SK-N-SH (cell line): ENCODE data around the gene SLC10A7. TPM values are rescaled to one million over a fixed set of nuclear protein-coding genes. Genes with fewer than 3 reads are reported as not detected.

Experiments used
- CTCF ChIA-PET: fragments of 300-600, 350-600 bp; formaldehyde crosslinking; extraction: SDS; loops from one replicate; lab custom pipeline; 2021; lab: Yijun Ruan, JAX
- POLR2A ChIA-PET: fragments of 350-600 bp; sonication (Branson Sonifier 250); formaldehyde crosslinking; extraction: SDS; loops from one replicate; lab custom pipeline; 2020; ENCODE audit warnings: antibody characterized with exemption, inconsistent platforms; lab: Yijun Ruan, JAX
- DNase-seq: peaks from one replicate; pipeline ENCODE4 v3.0.0; 2012
- H2AFZ ChIP-seq: fragments of 200-600 bp; sonication (generic); 2 replicates; pipeline ENCODE4 v1.8.1; 2016; ENCODE audit warnings: antibody characterized with exemption, mild to moderate bottlenecking, low read depth
- H3F3A ChIP-seq: fragments of 200-600 bp; sonication (generic); replicated peaks from 2 replicates; pipeline ENCODE3; 2016; ENCODE audit warnings: antibody characterized with exemption, mild to moderate bottlenecking; ENCODE audit not compliant: insufficient read depth
- H3K27ac ChIP-seq, 2 experiments: fragments of 200-500 bp in 1 of 2; fragments of 200-600 bp in 1 of 2; sonication (Bioruptor generic) in 1 of 2; sonication (generic), shearing (Covaris generic) in 1 of 2; 2 replicates each; pipeline versions ENCODE4 v1.5.1 to v1.6.1; 2014 to 2016; ENCODE audit warnings: low read depth in 2 of 2, inconsistent platforms in 1 of 2, low read length in 1 of 2, mild to moderate bottlenecking in 1 of 2, mixed read lengths in 1 of 2
- H3K27me3 ChIP-seq: fragments of 200-600 bp; sonication (generic), shearing (Covaris generic); 2 replicates; pipeline ENCODE4 v1.6.1; 2016; ENCODE audit warnings: mixed run types; ENCODE audit not compliant: insufficient read depth
- H3K36me3 ChIP-seq, 2 experiments: fragments of 200-500 bp in 1 of 2; fragments of 200-600 bp in 1 of 2; sonication (Bioruptor generic) in 1 of 2; sonication (generic) in 1 of 2; replicated peaks in 1 of 2; 2 replicates each; pipeline versions ENCODE3 to v1.5.1; 2014 to 2016; ENCODE audit warnings: low read length in 1 of 2, mild to moderate bottlenecking in 1 of 2; ENCODE audit not compliant: insufficient read depth in 2 of 2, control insufficient read depth in 1 of 2
- H3K4me1 ChIP-seq, 2 experiments: fragments of 200-500 bp in 1 of 2; fragments of 200-600 bp in 1 of 2; sonication (Bioruptor generic) in 1 of 2; sonication (generic), shearing (Covaris generic) in 1 of 2; 2 replicates each; pipeline versions ENCODE4 v1.5.1 to v1.6.1; 2014 to 2016; ENCODE audit warnings: low read depth in 1 of 2, low read length in 1 of 2, mixed run types in 1 of 2; ENCODE audit not compliant: insufficient read depth in 2 of 2, control insufficient read depth in 1 of 2
- H3K4me2 ChIP-seq: fragments of 200-600 bp; sonication (generic), shearing (Covaris generic); 2 replicates; pipeline ENCODE4 v1.6.1; 2017; ENCODE audit warnings: mixed run types
- H3K4me3 ChIP-seq, 2 experiments: fragments of 200-500 bp in 1 of 2; fragments of 200-600 bp in 1 of 2; sonication (Bioruptor generic) in 1 of 2; sonication (generic), shearing (Covaris generic) in 1 of 2; 2 replicates each; pipeline versions ENCODE4 v1.5.1 to v1.8.1; 2014 to 2016; ENCODE audit warnings: low read depth in 2 of 2, inconsistent platforms in 1 of 2, low read length in 1 of 2, mild to moderate bottlenecking in 1 of 2, mixed read lengths in 1 of 2, moderate library complexity in 1 of 2
- H3K79me2 ChIP-seq: fragments of 200-600 bp; sonication (generic); 2 replicates; pipeline ENCODE4 v1.8.1; 2017; ENCODE audit warnings: mild to moderate bottlenecking; ENCODE audit not compliant: insufficient read depth
- H3K9ac ChIP-seq: fragments of 200-600 bp; sonication (generic); 2 replicates; pipeline ENCODE4 v1.6.1; 2017; ENCODE audit warnings: mixed run types
- H3K9me2 ChIP-seq: fragments of 200-600 bp; sonication (generic); 2 replicates; pipeline ENCODE4 v1.6.1; 2017; ENCODE audit warnings: mixed run types
- H3K9me3 ChIP-seq: fragments of 200-600 bp; sonication (generic); 2 replicates; pipeline ENCODE4 v1.6.1; 2017; ENCODE audit warnings: mixed run types, mild to moderate bottlenecking, moderate library complexity
- H4K20me1 ChIP-seq: fragments of 200-600 bp; sonication (generic); 2 replicates; pipeline ENCODE4 v1.6.1; 2017; ENCODE audit warnings: mild to moderate bottlenecking, mixed run types; ENCODE audit not compliant: insufficient read depth
- CHD2 ChIP-seq: fragments of 150-350 bp; IDR thresholded peaks from 2 replicates; pipeline ENCODE4 v1.6.1; 2018; ENCODE audit warnings: low read length; ENCODE audit not compliant: partially characterized antibody
- ELF1 ChIP-seq: IDR thresholded peaks from 2 replicates; pipeline ENCODE4 v1.4.0; 2012
- EP300 ChIP-seq, 2 experiments: IDR thresholded peaks; 2 replicates each; pipeline versions ENCODE4 v1.4.0 to v1.6.1; 2012; ENCODE audit warnings: borderline replicate concordance in 1 of 2, low read depth in 1 of 2, low read length in 1 of 2
- EZH2phosphoT487 ChIP-seq: fragments of 200-600 bp; sonication (generic); IDR thresholded peaks from 2 replicates; pipeline ENCODE4 v1.6.1; 2017; ENCODE audit warnings: low read depth, mixed run types, mild to moderate bottlenecking, antibody characterized with exemption, moderate library complexity, borderline replicate concordance
- FOSL2 ChIP-seq: IDR thresholded peaks from 2 replicates; pipeline ENCODE4 v1.4.0; 2012; ENCODE audit warnings: low read depth, mild to moderate bottlenecking, moderate library complexity, borderline replicate concordance
- FOXJ3 ChIP-seq: sonication (generic); formaldehyde crosslinking; IDR thresholded peaks from 2 replicates; pipeline ENCODE4 v1.5.1; 2020; ENCODE audit warnings: mild to moderate bottlenecking, missing genetic modification reagents
- GABPA ChIP-seq: IDR thresholded peaks from 2 replicates; pipeline ENCODE4 v1.4.0; 2012; ENCODE audit warnings: low read depth, mild to moderate bottlenecking
- MEF2A ChIP-seq: IDR thresholded peaks from 2 replicates; pipeline ENCODE4 v1.4.0; 2012; ENCODE audit warnings: low read depth, borderline replicate concordance
- NFIC ChIP-seq: IDR thresholded peaks from 2 replicates; pipeline ENCODE4 v1.4.0; 2012; ENCODE audit warnings: borderline replicate concordance
- NRF1 ChIP-seq: IDR thresholded peaks from 2 replicates; pipeline ENCODE4 v1.6.1; 2012; ENCODE audit warnings: low read depth, mild to moderate bottlenecking, low read length
- POLR2AphosphoS5 ChIP-seq: IDR thresholded peaks from 2 replicates; pipeline ENCODE4 v1.6.1; 2012; ENCODE audit warnings: low read depth, low read length
- RAD21 ChIP-seq: IDR thresholded peaks from 2 replicates; pipeline ENCODE4 v1.6.1; 2012; ENCODE audit warnings: mild to moderate bottlenecking, low read length
- RFX5 ChIP-seq: IDR thresholded peaks from 2 replicates; pipeline ENCODE4 v1.6.1; 2012; ENCODE audit warnings: mild to moderate bottlenecking, improper control_type of control experiment, low read length
- RXRA ChIP-seq: IDR thresholded peaks from 2 replicates; pipeline ENCODE4 v1.4.0; 2012; ENCODE audit warnings: low read depth, mild to moderate bottlenecking, borderline replicate concordance
- SIN3A ChIP-seq: IDR thresholded peaks from 2 replicates; pipeline ENCODE4 v1.6.1; 2012; ENCODE audit warnings: low read depth, mild to moderate bottlenecking, low read length, moderate library complexity, borderline replicate concordance
- TAF1 ChIP-seq: IDR thresholded peaks from 2 replicates; pipeline ENCODE4 v1.6.1; 2012; ENCODE audit warnings: low read depth, mild to moderate bottlenecking, low read length, moderate library complexity, borderline replicate concordance
- TEAD4 ChIP-seq: IDR thresholded peaks from 2 replicates; pipeline ENCODE4 v1.4.0; 2012; ENCODE audit warnings: mild to moderate bottlenecking, borderline replicate concordance; ENCODE audit not compliant: insufficient read depth
- YY1 ChIP-seq: IDR thresholded peaks from 2 replicates; pipeline ENCODE4 v1.4.0; 2012; ENCODE audit warnings: low read depth, mild to moderate bottlenecking
- WGBS: methylation state at CpG from one replicate; pipeline ENCODE4 v1.1.6; 2017; ENCODE audit warnings: low lambda C conversion rate; 5-methylcytosine and 5-hydroxymethylcytosine counted together
- polyA plus RNA-seq, 3 experiments: library from polyadenylated mRNA; depleted of rRNA; stranded (reverse); fragments of >200 nt; gene quantifications; 2 replicates each; pipeline ENCODE4 v1.2.3, GENCODE V29; 2012
- TF ChIP-seq, protein P1 (sequence below): IDR thresholded peaks from 2 replicates; pipeline ENCODE4 v1.6.1; 2012; ENCODE audit warnings: mild to moderate bottlenecking, low read depth, low read length, moderate library complexity
- TF ChIP-seq, protein P2 (sequence below): IDR thresholded peaks from 2 replicates; pipeline ENCODE4 v1.4.0; 2012; ENCODE audit warnings: low read depth
- TF ChIP-seq, protein P3 (sequence below): fragments of 150-350 bp; IDR thresholded peaks from 2 replicates; pipeline ENCODE4 v1.6.1; 2017; ENCODE audit warnings: antibody characterized with exemption, low read length, low read depth, borderline replicate concordance
- TF ChIP-seq, protein P4 (sequence below): fragments of 200-600 bp; sonication (generic); IDR thresholded peaks from 2 replicates; pipeline ENCODE4 v1.6.1; 2017; ENCODE audit warnings: antibody characterized with exemption, mild to moderate bottlenecking, moderate library complexity

The SLC10A7 gene
- polyA plus RNA-seq, 1 of the 3 experiments (the other 2 are of a cell fraction), result 3.3 TPM

DNA sequence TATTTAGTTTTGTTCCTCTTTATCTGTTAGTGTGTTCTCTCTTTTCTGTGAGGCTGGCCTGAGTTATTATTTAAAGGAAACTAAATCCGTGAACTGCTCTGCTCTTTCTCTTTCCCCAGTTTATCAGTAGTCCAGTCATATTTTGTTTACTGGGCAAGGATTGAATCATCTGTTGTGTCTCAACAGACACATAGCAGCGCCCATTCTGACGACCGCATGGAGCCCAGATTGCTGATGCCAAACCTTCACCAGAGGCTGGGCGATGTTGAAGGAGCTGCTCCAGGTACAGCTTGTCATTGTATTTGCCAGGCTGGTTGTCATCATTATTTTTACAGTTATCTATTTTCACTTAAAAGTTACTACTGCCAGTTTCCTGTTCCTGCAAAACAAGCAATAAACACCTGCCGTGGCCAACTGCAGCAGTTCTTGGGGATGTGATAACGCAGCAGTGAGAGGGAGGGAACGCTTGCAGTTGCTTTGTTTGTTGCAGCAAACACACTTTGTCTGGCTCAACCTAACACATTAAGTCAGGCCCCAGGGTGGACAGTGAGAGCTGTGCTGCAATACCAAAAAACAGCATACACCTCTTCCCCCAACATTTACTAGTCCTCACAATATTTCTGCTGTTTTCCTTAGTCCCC lies 297.3 kb downstream of the SLC10A7 start:
- no peaks in the 10 kb centered on the region for H3K79me2 ChIP-seq
- no peak overlapping the region; a peak in 1 of 4 replicates for H3K27ac ChIP-seq
- no peak overlapping the region for H2AFZ ChIP-seq
- no peaks in the 10 kb centered on the region for H3K36me3 ChIP-seq
- no peaks in the 10 kb centered on the region for H3K9me2 ChIP-seq
- no peaks in the 10 kb centered on the region for H3K9me3 ChIP-seq
- no peak overlapping the region for H3K4me2 ChIP-seq
- ChIA-PET POLR2A (no interaction called here), CTCF (interaction anchor here (0.7 to 1.2 kb wide), 2 partner anchors 13 to 18 kb away, joined by 3 read pairs; no protein-coding TSS in a partner anchor)
- H3K4me1 ChIP-seq, result peaks cover 0 to 5% of the 10 kb centered on the region in 2 experiments; a peak in 1 of 4 replicates
- DNase-seq, result no peak
- no peaks in the 10 kb centered on the region for H3F3A ChIP-seq
- WGBS, result 83% methylated on average over 8 of the region's 8 CpGs
- no peaks in the 10 kb centered on the region for H3K27me3 ChIP-seq
- H3K4me3 ChIP-seq, result no peak overlapping the region
- H3K9ac ChIP-seq, result no peak overlapping the region
- H4K20me1 ChIP-seq, result no peaks in the 10 kb centered on the region
- TF ChIP-seq TAF1, result no peak
- no peak for TF ChIP-seq EZH2phosphoT487
- no peak for TF ChIP-seq RFX5
- TF ChIP-seq MEF2A, result no peak
- no peak for TF ChIP-seq SIN3A
- TF ChIP-seq ELF1, result no peak
- no peak for TF ChIP-seq EP300 (IDR thresholded peaks at IDR 0.05; ENCODE audit: borderline replicate concordance in 1 of 2, low read depth in 1 of 2, low read length in 1 of 2)
- no peak for TF ChIP-seq CHD2
- TF ChIP-seq, protein P1, sequence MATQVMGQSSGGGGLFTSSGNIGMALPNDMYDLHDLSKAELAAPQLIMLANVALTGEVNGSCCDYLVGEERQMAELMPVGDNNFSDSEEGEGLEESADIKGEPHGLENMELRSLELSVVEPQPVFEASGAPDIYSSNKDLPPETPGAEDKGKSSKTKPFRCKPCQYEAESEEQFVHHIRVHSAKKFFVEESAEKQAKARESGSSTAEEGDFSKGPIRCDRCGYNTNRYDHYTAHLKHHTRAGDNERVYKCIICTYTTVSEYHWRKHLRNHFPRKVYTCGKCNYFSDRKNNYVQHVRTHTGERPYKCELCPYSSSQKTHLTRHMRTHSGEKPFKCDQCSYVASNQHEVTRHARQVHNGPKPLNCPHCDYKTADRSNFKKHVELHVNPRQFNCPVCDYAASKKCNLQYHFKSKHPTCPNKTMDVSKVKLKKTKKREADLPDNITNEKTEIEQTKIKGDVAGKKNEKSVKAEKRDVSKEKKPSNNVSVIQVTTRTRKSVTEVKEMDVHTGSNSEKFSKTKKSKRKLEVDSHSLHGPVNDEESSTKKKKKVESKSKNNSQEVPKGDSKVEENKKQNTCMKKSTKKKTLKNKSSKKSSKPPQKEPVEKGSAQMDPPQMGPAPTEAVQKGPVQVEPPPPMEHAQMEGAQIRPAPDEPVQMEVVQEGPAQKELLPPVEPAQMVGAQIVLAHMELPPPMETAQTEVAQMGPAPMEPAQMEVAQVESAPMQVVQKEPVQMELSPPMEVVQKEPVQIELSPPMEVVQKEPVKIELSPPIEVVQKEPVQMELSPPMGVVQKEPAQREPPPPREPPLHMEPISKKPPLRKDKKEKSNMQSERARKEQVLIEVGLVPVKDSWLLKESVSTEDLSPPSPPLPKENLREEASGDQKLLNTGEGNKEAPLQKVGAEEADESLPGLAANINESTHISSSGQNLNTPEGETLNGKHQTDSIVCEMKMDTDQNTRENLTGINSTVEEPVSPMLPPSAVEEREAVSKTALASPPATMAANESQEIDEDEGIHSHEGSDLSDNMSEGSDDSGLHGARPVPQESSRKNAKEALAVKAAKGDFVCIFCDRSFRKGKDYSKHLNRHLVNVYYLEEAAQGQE, result no peak
- TF ChIP-seq POLR2AphosphoS5, result no peak
- no peak for TF ChIP-seq RAD21
- no peak for TF ChIP-seq NFIC
- no peak for TF ChIP-seq GABPA

- Histone ChIP-seq H3K36me3 (no peaks in the 10 kb centered on the region), H3K4me2 (no peak overlapping the region), H3F3A (no peaks in the 10 kb centered on the region), H3K79me2 (no peaks in the 10 kb centered on the region), H3K27me3 (no peaks in the 10 kb centered on the region), H3K4me1 (peaks cover 0 to 5% of the 10 kb centered on the region in 2 experiments; a peak in 1 of 4 replicates), H3K27ac (no peak overlapping the region), H3K9me2 (no peaks in the 10 kb centered on the region), H3K9me3 (no peaks in the 10 kb centered on the region), H4K20me1 (no peaks in the 10 kb centered on the region), H3K4me3 (no peak overlapping the region), H2AFZ (peak overlapping the region; percentile 29; the same call in 1 of the 2 replicates), H3K9ac (no peak overlapping the region)
- WGBS, result 68% methylated on average over 8 of the region's 8 CpGs
- POLR2A ChIA-PET, result no interaction called here
- no peak for DNase-seq
- CTCF ChIA-PET, result interaction anchor here (0.9 to 1.4 kb wide), 2 partner anchors 73 to 127 kb away, joined by 3 read pairs; no protein-coding TSS in a partner anchor
- no peak for TF ChIP-seq YY1
- no peak for TF ChIP-seq FOXJ3
- no peak for TF ChIP-seq NRF1
- TF ChIP-seq POLR2AphosphoS5, result no peak
- no peak for TF ChIP-seq TEAD4
- no peak for TF ChIP-seq NFIC
- TF ChIP-seq, protein P2, sequence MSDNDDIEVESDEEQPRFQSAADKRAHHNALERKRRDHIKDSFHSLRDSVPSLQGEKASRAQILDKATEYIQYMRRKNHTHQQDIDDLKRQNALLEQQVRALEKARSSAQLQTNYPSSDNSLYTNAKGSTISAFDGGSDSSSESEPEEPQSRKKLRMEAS, result no peak
- TF ChIP-seq, protein P3, sequence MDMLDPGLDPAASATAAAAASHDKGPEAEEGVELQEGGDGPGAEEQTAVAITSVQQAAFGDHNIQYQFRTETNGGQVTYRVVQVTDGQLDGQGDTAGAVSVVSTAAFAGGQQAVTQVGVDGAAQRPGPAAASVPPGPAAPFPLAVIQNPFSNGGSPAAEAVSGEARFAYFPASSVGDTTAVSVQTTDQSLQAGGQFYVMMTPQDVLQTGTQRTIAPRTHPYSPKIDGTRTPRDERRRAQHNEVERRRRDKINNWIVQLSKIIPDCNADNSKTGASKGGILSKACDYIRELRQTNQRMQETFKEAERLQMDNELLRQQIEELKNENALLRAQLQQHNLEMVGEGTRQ, result no peak
- no peak for TF ChIP-seq RXRA
- TF ChIP-seq FOSL2, result no peak
- TF ChIP-seq, protein P4, sequence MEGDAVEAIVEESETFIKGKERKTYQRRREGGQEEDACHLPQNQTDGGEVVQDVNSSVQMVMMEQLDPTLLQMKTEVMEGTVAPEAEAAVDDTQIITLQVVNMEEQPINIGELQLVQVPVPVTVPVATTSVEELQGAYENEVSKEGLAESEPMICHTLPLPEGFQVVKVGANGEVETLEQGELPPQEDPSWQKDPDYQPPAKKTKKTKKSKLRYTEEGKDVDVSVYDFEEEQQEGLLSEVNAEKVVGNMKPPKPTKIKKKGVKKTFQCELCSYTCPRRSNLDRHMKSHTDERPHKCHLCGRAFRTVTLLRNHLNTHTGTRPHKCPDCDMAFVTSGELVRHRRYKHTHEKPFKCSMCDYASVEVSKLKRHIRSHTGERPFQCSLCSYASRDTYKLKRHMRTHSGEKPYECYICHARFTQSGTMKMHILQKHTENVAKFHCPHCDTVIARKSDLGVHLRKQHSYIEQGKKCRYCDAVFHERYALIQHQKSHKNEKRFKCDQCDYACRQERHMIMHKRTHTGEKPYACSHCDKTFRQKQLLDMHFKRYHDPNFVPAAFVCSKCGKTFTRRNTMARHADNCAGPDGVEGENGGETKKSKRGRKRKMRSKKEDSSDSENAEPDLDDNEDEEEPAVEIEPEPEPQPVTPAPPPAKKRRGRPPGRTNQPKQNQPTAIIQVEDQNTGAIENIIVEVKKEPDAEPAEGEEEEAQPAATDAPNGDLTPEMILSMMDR, result no peak
These were observed 299.4 kb downstream of the SLC10A7 start for GRCh38 chr4:146222313-146222712.
